PC-3 (cell line): Measurements from ENCODE around the gene CHRNA7.

ENCODE experiments used
- EZH2 ChIP-seq: fragments of 300-600 bp; sonication (generic); IDR thresholded peaks from one replicate; pipeline ENCODE4 v1.6.1; 2017; ENCODE audit warnings: antibody characterized with exemption, mild to moderate bottlenecking, low read length; ENCODE audit not compliant: unreplicated experiment
- EZH2phosphoT487 ChIP-seq: fragments of 300-600 bp; sonication (generic); IDR thresholded peaks from 2 replicates; pipeline ENCODE4 v1.6.1; 2018; ENCODE audit warnings: mild to moderate bottlenecking, antibody characterized with exemption, low read length, borderline replicate concordance
- TF ChIP-seq, protein P1 (sequence below): fragments of 300-600 bp; sonication (generic); conservative IDR thresholded peaks from 2 replicates; pipeline ENCODE4 v1.5.1; 2017; ENCODE audit warnings: antibody characterized with exemption, low read depth, mild to moderate bottlenecking, low read length

DNA sequence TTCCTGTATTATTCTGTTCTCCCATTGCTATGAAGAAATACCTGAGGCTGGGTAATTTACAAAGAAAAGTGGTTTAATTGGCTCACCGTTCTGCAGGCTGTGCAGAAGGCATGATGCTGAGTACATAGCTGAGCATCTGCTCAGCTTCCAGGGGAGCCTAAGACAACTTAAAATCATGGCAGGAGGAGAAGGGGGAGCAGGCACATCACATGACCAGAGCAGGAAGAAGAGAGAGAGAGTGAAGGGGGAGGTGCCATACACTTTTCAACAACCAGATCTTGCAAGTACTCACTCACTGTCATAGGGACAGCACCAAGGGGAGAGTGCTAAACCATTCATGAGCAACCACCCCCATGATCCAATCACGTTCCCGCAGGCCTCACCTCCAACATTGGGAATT lies 188.4 kb downstream of the CHRNA7 start:
- TF ChIP-seq, protein P1, sequence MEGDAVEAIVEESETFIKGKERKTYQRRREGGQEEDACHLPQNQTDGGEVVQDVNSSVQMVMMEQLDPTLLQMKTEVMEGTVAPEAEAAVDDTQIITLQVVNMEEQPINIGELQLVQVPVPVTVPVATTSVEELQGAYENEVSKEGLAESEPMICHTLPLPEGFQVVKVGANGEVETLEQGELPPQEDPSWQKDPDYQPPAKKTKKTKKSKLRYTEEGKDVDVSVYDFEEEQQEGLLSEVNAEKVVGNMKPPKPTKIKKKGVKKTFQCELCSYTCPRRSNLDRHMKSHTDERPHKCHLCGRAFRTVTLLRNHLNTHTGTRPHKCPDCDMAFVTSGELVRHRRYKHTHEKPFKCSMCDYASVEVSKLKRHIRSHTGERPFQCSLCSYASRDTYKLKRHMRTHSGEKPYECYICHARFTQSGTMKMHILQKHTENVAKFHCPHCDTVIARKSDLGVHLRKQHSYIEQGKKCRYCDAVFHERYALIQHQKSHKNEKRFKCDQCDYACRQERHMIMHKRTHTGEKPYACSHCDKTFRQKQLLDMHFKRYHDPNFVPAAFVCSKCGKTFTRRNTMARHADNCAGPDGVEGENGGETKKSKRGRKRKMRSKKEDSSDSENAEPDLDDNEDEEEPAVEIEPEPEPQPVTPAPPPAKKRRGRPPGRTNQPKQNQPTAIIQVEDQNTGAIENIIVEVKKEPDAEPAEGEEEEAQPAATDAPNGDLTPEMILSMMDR = no peak
- TF ChIP-seq EZH2 (no peak), EZH2phosphoT487 (no peak)
